Measurements from ENCODE around the gene PARVB.

Gene PARVB

DNA sequence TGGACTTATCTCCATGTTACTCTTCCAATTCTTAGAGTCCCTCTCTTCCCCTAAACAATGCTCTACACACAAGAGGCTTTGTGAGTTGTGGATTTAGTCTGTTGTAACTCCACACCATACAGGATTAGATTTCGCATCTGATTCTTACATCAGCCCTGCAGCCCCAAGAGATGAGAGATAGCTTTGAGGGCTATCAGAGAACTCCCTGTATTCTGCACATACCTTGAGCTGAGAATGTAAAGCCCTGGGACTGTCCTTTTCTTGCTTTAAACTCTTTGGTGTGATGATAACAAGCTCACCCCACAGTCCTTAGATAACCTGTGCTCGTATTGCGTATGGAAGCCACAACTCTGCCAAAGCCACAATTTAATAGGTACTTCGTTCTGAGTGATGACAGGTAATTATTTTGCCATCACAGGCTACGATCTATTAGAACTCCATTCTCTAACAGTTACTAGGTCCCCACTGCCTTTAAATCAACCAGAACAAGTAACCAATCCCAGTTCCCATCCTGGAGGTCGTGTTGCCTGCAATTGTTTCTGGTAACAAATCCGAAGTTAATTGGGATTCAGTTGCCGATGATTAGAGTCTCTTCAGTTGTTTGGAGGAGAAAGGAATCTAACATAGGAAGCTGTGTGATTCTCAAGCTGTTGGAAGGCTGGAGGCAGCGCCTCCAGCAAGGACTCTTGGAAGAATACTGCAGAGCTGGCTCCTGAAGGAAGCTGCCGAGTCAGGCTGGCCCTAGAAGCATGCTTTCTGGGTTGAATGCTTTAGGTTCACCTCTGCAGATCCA is 155.3 kb downstream of the PARVB start:
- no peak for DNase-seq (ENCODE audit: low read depth)
- no peak overlapping the region for H3K4me3 ChIP-seq (replicated peaks; ENCODE audit: low read depth, low read length)
- TF ChIP-seq, protein P1, sequence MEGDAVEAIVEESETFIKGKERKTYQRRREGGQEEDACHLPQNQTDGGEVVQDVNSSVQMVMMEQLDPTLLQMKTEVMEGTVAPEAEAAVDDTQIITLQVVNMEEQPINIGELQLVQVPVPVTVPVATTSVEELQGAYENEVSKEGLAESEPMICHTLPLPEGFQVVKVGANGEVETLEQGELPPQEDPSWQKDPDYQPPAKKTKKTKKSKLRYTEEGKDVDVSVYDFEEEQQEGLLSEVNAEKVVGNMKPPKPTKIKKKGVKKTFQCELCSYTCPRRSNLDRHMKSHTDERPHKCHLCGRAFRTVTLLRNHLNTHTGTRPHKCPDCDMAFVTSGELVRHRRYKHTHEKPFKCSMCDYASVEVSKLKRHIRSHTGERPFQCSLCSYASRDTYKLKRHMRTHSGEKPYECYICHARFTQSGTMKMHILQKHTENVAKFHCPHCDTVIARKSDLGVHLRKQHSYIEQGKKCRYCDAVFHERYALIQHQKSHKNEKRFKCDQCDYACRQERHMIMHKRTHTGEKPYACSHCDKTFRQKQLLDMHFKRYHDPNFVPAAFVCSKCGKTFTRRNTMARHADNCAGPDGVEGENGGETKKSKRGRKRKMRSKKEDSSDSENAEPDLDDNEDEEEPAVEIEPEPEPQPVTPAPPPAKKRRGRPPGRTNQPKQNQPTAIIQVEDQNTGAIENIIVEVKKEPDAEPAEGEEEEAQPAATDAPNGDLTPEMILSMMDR (IDR thresholded peaks at IDR 0.05; ENCODE audit: low read length, missing control alignments) = no peak

DNA sequence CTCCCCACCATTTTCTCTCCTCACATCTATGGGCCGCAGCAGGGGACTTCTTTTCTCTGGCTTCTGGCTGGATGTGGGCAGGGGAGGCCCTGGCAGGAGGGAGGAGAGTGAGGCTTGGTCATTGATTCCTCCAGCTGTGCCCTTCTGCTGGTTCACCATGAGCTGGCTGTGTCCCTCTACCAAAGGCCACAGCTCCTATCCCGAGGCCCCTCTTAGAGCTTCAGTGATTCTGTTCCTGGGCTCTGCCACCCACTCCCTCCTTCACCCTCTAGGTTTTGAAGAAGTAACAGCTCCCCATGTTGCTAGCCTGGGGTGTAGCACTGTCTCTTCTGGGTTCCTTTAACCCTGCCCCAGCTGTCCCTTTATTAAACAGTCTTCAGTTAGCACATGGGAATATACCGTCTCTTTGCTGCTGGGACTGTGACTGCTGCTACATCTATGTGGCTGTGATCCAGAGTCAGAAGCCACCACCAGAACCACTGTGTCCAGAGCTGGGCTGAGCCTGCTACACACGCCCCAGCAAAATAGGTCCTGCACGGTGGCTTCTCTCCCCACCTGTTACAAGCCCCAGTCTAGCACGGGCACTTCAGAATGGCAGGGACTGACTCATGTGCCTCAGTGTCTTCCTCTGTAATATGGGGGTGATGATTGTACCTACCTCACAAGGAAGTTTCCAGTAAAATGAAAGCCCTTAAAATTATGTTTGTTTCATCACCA is 156.0 kb downstream of the PARVB start:
- DNase-seq (ENCODE audit: low read depth) = no peak
- TF ChIP-seq, protein P1 (IDR thresholded peaks at IDR 0.05; ENCODE audit: low read length, missing control alignments) = no peak
- H3K4me3 ChIP-seq (replicated peaks; ENCODE audit: low read depth, low read length) = no peak overlapping the region

DNA sequence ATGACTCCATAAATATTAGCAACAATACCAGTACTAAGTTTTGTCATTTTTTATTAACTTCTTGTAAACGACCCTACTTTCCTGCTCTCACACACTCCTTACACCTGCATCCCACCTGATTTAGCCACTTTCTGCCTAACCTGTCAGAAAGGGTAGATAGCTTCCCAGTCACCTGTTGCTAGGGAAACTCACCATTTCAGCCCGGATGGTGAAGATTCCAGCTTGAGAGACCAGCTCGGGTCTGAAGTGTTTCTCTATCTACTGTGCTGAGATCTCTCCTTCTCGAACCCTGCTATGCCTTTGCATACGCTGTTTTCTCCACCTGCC is 156.6 kb downstream of the PARVB start, which contains the start of gene PARVG:
Gene PARVG, plus strand, starts transcription at position 220 of the 327 bp plus-strand sequence. CDS start 2,405 bp downstream, outside the sequence.
- TF ChIP-seq, protein P1 (IDR thresholded peaks at IDR 0.05; ENCODE audit: low read length, missing control alignments) = no peak
- DNase-seq (ENCODE audit: low read depth) = no peak
- H3K4me3 ChIP-seq (replicated peaks; ENCODE audit: low read depth, low read length) = no peak within 1 kb of the TSS

DNA sequence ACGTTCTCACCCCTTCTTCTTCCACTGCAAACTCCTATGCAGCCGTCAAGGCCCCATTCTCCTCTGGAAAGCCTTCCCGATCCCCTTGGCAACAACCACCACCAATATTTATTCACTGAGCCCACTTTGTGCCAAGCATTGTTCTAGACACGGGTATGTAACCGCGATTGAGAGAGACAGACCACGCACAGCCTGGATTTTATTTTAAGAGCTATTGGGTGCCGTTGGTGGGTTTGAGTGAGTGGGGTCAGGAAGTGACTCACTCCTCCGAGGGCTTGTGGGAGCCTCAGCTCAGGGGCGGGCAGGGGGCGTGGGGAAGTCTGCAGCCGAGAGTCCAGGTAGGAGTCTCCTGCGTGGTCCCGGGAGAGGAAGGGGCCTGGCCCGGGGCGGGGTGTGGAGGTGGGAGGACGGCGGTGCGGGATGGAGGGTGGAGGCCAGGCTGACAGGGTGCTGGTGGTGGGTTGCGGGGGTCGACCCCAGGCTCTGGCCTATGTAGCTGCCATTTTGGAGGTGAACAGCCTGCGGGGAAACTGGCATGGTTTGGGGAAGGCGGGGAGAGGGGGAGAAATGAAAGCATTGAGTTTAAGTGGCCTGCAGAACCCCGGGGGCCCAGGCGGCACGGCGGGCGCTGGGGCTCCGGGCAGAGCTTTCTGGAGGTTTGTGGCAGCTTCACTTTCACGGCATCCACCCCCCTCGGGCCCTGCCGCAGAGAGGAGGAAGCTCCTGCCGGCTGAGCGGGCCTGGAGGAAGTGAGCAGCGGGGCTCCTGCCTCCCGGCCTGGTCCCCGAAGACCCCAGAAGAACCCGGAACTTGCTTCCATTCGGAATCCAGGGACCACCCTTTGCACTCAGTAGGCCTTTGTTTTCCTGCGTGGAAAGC is 157.2 kb downstream of the PARVB start:
- no peak for DNase-seq (ENCODE audit: low read depth)
- TF ChIP-seq, protein P1 (IDR thresholded peaks at IDR 0.05; ENCODE audit: low read length, missing control alignments) = no peak
- no peak overlapping the region for H3K4me3 ChIP-seq (replicated peaks; ENCODE audit: low read depth, low read length)

DNA sequence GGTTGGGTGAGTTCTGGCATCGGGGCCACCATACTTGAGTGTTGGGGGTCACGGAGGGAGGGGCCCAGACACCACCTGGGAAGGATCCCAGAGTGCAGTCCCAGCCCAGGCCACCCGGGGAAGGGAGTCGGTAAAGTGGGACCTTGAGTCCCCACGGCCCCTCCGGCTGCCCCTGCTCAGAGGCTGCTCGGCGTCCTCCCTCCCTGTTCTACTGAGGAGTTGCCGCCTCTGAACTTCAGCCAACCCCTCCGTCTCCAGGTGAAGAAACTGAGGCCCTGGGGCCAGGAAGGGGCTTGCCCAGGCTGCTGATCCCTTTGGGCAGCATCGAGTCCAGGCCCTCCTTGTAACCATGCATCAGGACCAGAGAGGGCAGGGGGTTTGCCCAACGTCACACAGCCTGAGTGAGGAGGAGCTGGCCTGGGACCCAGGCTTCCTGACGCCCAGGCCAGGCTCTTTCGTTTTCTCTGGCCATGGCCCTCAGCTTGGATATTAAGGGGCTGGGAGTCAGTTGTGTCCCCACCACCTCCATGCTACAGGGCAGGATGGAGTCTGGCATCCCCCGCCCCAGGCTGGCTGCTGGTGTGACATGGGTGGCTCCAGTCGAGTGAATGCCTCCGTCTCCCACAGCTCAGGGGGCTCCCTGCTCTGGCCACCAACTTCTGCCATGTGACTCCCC is 157.9 kb downstream of the PARVB start:
- no peak overlapping the region for H3K4me3 ChIP-seq (replicated peaks; ENCODE audit: low read depth, low read length)

More for the DNA sequence above, 157.9 kb downstream of the PARVB start:
- no peak for DNase-seq (ENCODE audit: low read depth)
- TF ChIP-seq, protein P1 (IDR thresholded peaks at IDR 0.05; ENCODE audit: low read length, missing control alignments) = no peak

Data from fibroblast of pulmonary artery (primary cell).